Endothelial cell of umbilical vein (primary cell): Measurements from ENCODE around the gene B3GNT7. TPM values are rescaled to one million over a fixed set of nuclear protein-coding genes. Genes with fewer than 3 reads are reported as not detected.

Source experiments
- BruUV-seq: library from RNA; stranded (reverse); fragments of 400-500 nt; replicated peaks from 2 replicates; lab custom pipeline; 2021; lab: Mats Ljungman, UMichigan
- CTCF ChIA-PET: fragments of 300-600, 350-600 bp; sonication (Branson Sonifier 250); formaldehyde crosslinking; loops from one replicate; lab custom pipeline; 2021; ENCODE audit warnings: antibody characterized with exemption, inconsistent platforms; lab: Charles Lee
- POLR2A ChIA-PET: fragments of 300-600, 350-600 bp; sonication (Branson Sonifier 250); formaldehyde crosslinking; loops from one replicate; lab custom pipeline; 2021; ENCODE audit warnings: antibody characterized with exemption, inconsistent platforms; lab: Charles Lee
- DNase-seq: peaks from one replicate; pipeline ENCODE4 v3.0.0-alpha.2; 2011; ENCODE audit warnings: low read depth, low spot score
- FAIRE-seq: peaks from 2 replicates; lab custom pipeline; 2011; peaks lifted over from hg19 to GRCh38; lab: Jason Lieb, UNC
- H2AFZ ChIP-seq: 2 replicates; pipeline ENCODE4 v1.6.0; 2012; ENCODE audit warnings: low read depth, low read length, control low read depth, inconsistent platforms
- H3K27ac ChIP-seq: 2 replicates; pipeline ENCODE4 v1.5.1; 2011; ENCODE audit warnings: low read depth, mild to moderate bottlenecking, control low read depth, low read length, moderate library complexity; ENCODE audit not compliant: insufficient read depth
- H3K27me3 ChIP-seq, 2 experiments: 2 replicates each; pipeline versions ENCODE4 v1.6.0 to v1.6.1; 2011; ENCODE audit warnings: low read length in 2 of 2, mixed read lengths in 1 of 2; ENCODE audit not compliant: control insufficient read depth in 2 of 2, insufficient read depth in 2 of 2
- H3K36me3 ChIP-seq, 2 experiments: 2 replicates in 1 of 2; 3 replicates in 1 of 2; pipeline ENCODE4 v1.5.1; 2011; ENCODE audit warnings: low read length in 2 of 2, mild to moderate bottlenecking in 1 of 2, moderate library complexity in 1 of 2; ENCODE audit not compliant: control insufficient read depth in 2 of 2, insufficient read depth in 2 of 2; ENCODE audit errors: extremely low read depth in 1 of 2
- H3K4me1 ChIP-seq: 3 replicates; pipeline ENCODE4 v1.5.1; 2011; ENCODE audit warnings: mild to moderate bottlenecking, low read length; ENCODE audit not compliant: control insufficient read depth, insufficient read depth; ENCODE audit errors: extremely low read depth
- H3K4me2 ChIP-seq: 2 replicates; pipeline ENCODE4 v1.6.1; 2011; ENCODE audit warnings: low read length, control low read depth, mixed read lengths; ENCODE audit not compliant: insufficient read depth
- H3K4me3 ChIP-seq, 3 experiments: fragments of 200-600 bp in 1 of 3; sonication (generic), shearing (Covaris generic) in 1 of 3; replicated peaks in 1 of 3; 2 replicates each; pipeline ENCODE4 v1.5.1; 2011 to 2016; ENCODE audit warnings: control low read depth in 3 of 3, low read length in 3 of 3, mild to moderate bottlenecking in 2 of 3, inconsistent platforms in 1 of 3, low read depth in 1 of 3, moderate library complexity in 1 of 3; ENCODE audit not compliant: insufficient read depth in 1 of 3
- H3K79me2 ChIP-seq: 2 replicates; pipeline ENCODE4 v1.6.0; 2012; ENCODE audit warnings: low read length, inconsistent platforms; ENCODE audit not compliant: control insufficient read depth, insufficient read depth
- H3K9ac ChIP-seq: replicated peaks from 2 replicates; pipeline ENCODE3; 2011; ENCODE audit warnings: low read length, control low read depth; ENCODE audit not compliant: insufficient read depth; ENCODE audit errors: extremely low read depth
- H3K9me1 ChIP-seq: replicated peaks from 3 replicates; pipeline ENCODE4 v1.6.0; 2011; ENCODE audit warnings: mild to moderate bottlenecking, low read length; ENCODE audit not compliant: control insufficient read depth, insufficient read depth; ENCODE audit errors: extremely low read depth
- H3K9me3 ChIP-seq: replicated peaks from 2 replicates; pipeline ENCODE4 v1.5.1; 2012; ENCODE audit warnings: low read length, inconsistent platforms; ENCODE audit not compliant: control insufficient read depth, insufficient read depth
- H4K20me1 ChIP-seq: replicated peaks from 2 replicates; pipeline ENCODE3; 2011; ENCODE audit warnings: mild to moderate bottlenecking, low read length; ENCODE audit not compliant: control insufficient read depth, insufficient read depth; ENCODE audit errors: extremely low read depth
- EZH2 ChIP-seq: IDR thresholded peaks from 2 replicates; pipeline ENCODE4 v1.6.1; 2012; ENCODE audit warnings: borderline replicate concordance, low read depth, mild to moderate bottlenecking, moderate library complexity, low read length, inconsistent platforms; ENCODE audit not compliant: severe bottlenecking
- FOS ChIP-seq: IDR thresholded peaks from 2 replicates; pipeline ENCODE4 v1.6.1; 2011; ENCODE audit warnings: mild to moderate bottlenecking, low read length, moderate library complexity, borderline replicate concordance; ENCODE audit not compliant: insufficient read depth
- GATA2 ChIP-seq: IDR thresholded peaks from 2 replicates; pipeline ENCODE4 v1.7.0; 2011; ENCODE audit warnings: low read depth, mild to moderate bottlenecking, moderate library complexity, mixed read lengths, low read length; ENCODE audit not compliant: insufficient read length, insufficient read depth
- JUN ChIP-seq: IDR thresholded peaks from 2 replicates; pipeline ENCODE4 v1.6.1; 2011; ENCODE audit warnings: borderline replicate concordance, low read depth; ENCODE audit not compliant: insufficient read length, insufficient read depth
- MYC ChIP-seq: IDR thresholded peaks from one replicate; pipeline ENCODE4 v1.6.1; 2011; ENCODE audit warnings: mild to moderate bottlenecking, low read depth, low read length
- POLR2A ChIP-seq: IDR thresholded peaks from 2 replicates; pipeline ENCODE4 v1.6.1; 2012; ENCODE audit warnings: low read depth, mild to moderate bottlenecking, control low read depth, low read length
- POLR2AphosphoS5 ChIP-seq: IDR thresholded peaks from 2 replicates; pipeline ENCODE4 v1.6.1; 2012; ENCODE audit warnings: low read depth, mild to moderate bottlenecking, control low read depth, low read length, moderate library complexity; ENCODE audit not compliant: insufficient read depth
- dilution Hi-C: fragments of 300-500 bp; cut with MboI; formaldehyde crosslinking; loops from one replicate; pipeline ENCODE4 v1.15.0; 2019; ENCODE audit warnings: low sequenced_read_pairs; ENCODE audit not compliant: extremely low pct_ligation_motif_present
- intact Hi-C: fragments of 100-400 bp; cut with micrococcal nuclease; formaldehyde crosslinking; loops from one replicate; pipeline ENCODE4 v1.10.0; 2022
- polyA plus RNA-seq, 4 experiments: library from polyadenylated mRNA; depleted of rRNA in 3 of 4; stranded (reverse) in 3 of 4; unstranded in 1 of 4; fragments of >200 nt; gene quantifications; 2 replicates each; pipeline versions ENCODE4 v1.2.1 to v1.2.3, GENCODE V29; 2011 to 2012; ENCODE audit warnings: missing spikeins in 1 of 4
- total RNA-seq: library from RNA; stranded (reverse); gene quantifications from 2 replicates; pipeline ENCODE4 v1.2.3, GENCODE V29; 2021
- TF ChIP-seq, protein P1 (sequence below), 2 donors: IDR thresholded peaks; 1 replicate in 1 of 2; 2 replicates in 1 of 2; pipeline ENCODE4 v1.5.1; 2011; ENCODE audit warnings: low read length in 2 of 2, mild to moderate bottlenecking in 2 of 2, moderate library complexity in 2 of 2, control low read depth in 1 of 2, inconsistent platforms in 1 of 2, low read depth in 1 of 2; ENCODE audit not compliant: insufficient read depth in 1 of 2; ENCODE audit errors: extremely low read depth in 1 of 2
- TF ChIP-seq, protein P2 (sequence below): IDR thresholded peaks from 2 replicates; pipeline ENCODE4 v1.6.1; 2011; ENCODE audit not compliant: insufficient read depth, insufficient read length

B3GNT7 gene
- total and polyA plus RNA-seq, 2 donors (not counting 3 experiments of a cell fraction or from before 2014, with no cell fraction given) = 0.39 to 1.2 TPM

DNA sequence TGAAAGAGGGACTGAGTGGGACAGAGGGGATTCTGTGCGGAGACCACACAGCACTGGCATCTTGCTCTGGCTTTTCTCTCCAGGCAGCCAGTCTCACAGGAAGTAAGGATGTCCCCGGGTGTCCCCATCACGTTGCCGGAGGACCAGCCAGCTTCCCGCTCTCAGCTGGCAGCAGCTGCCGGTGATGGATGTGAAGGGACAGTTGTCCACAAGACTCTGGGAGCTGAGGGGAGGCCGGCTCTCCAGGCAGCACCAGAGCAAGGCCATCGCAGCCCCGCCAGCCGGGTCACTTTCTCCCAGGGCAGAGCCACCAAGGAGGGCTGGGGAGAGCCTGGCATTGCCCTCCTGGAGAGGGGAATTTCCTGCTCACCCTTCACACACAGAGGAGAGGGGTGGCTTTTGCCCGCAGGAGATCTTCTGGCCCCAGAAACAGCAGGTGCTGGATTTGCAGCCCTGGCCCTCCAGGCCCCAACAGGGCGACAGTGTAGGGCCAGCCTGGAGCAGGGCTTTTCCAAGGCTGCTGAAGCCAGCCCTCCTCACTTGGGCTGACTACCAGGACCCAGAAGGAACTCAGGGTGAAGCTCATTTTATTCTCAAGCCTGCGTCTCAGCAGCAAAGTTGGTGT is 24.0 kb upstream of the B3GNT7 start:
- Histone ChIP-seq H3K9me1 (no peaks in the 10 kb centered on the region), H3K4me1 (no peaks in the 10 kb centered on the region), H2AFZ (no peak overlapping the region), H3K36me3 (no peaks in the 10 kb centered on the region), H3K79me2 (no peaks in the 10 kb centered on the region), H3K27ac (no peak overlapping the region), H4K20me1 (no peaks in the 10 kb centered on the region), H3K27me3 (peaks cover 0 to 2% of the 10 kb centered on the region in 2 experiments), H3K9me3 (no peaks in the 10 kb centered on the region), H3K9ac (no peak overlapping the region), H3K4me2 (no peak overlapping the region), H3K4me3 (no peak overlapping the region)
- TF ChIP-seq JUN (no peak), GATA2 (no peak), POLR2AphosphoS5 (no peak), EZH2 (no peak), POLR2A (no peak), MYC (no peak), FOS (no peak)
- TF ChIP-seq, protein P1, sequence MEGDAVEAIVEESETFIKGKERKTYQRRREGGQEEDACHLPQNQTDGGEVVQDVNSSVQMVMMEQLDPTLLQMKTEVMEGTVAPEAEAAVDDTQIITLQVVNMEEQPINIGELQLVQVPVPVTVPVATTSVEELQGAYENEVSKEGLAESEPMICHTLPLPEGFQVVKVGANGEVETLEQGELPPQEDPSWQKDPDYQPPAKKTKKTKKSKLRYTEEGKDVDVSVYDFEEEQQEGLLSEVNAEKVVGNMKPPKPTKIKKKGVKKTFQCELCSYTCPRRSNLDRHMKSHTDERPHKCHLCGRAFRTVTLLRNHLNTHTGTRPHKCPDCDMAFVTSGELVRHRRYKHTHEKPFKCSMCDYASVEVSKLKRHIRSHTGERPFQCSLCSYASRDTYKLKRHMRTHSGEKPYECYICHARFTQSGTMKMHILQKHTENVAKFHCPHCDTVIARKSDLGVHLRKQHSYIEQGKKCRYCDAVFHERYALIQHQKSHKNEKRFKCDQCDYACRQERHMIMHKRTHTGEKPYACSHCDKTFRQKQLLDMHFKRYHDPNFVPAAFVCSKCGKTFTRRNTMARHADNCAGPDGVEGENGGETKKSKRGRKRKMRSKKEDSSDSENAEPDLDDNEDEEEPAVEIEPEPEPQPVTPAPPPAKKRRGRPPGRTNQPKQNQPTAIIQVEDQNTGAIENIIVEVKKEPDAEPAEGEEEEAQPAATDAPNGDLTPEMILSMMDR (IDR thresholded peaks at IDR 0.05; ENCODE audit: extremely low read depth in 1 of 2, insufficient read depth in 1 of 2, low read depth in 1 of 2, low read length in 2 of 2) = no peak
- TF ChIP-seq, protein P2, sequence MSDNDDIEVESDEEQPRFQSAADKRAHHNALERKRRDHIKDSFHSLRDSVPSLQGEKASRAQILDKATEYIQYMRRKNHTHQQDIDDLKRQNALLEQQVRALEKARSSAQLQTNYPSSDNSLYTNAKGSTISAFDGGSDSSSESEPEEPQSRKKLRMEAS = no peak
- dilution Hi-C loops = no loop called here
- CTCF ChIA-PET = interaction anchor here (1.3 to 2.2 kb wide), 3 partner anchors 16 to 80 kb away, joined by 3 to 7 read pairs (median 4); no protein-coding TSS in a partner anchor
- POLR2A ChIA-PET = no interaction called here
- no TSS peak for BruUV-seq
- DNase-seq (no peak), FAIRE-seq (no peak)
- intact Hi-C loops = no loop called here
